Limb (tissue), 2 donors: Measurements from ENCODE around the gene PDGFRA.
A peak's percentile ranks its signal among the peaks of the same experiment; 100 is the strongest.
"Not testable (repeated sequence)": the region's sequence is repeated elsewhere in the genome, so short reads cannot be mapped to it uniquely, and the experiment has no call there.

Experiments
- DNase-seq, 2 donors: peaks; one replicate each; pipeline ENCODE4 v3.0.0-alpha.2; 2016; ENCODE audit errors: extremely low spot score in 2 of 2

The PDGFRA gene

GRCh38 chr4:54318904-54319303 is 89.8 kb downstream of the PDGFRA start:
- peak in 1 of 2 donors; percentile 58 for DNase-seq

GRCh38 chr4:54320826-54321685 is 92.0 kb downstream of the PDGFRA start:
- no peak for DNase-seq

GRCh38 chr4:54322818-54323417 is 93.8 kb downstream of the PDGFRA start:
- peak; percentile 59 to 79 for DNase-seq

DNA sequence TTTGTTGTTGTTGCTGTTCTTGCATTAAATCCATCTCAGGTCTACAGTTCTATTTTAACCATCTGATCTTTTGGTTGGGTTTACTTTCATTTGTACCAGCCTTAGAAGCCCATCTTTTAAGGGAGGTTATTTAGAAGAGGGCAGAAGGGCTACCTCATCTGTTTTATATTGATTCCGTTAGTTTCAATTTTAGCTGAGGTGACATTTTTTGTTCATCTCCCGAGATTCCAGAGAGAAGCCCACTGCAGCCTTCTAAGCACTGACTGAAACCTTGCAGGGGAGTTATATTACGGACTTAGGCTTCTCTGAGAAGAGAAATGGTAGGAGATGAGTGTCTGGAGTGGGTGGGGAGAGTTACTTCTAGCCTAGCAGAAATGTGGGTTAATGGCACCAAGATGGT is 101.8 kb downstream of the PDGFRA start:
- DNase-seq: no peak

DNA sequence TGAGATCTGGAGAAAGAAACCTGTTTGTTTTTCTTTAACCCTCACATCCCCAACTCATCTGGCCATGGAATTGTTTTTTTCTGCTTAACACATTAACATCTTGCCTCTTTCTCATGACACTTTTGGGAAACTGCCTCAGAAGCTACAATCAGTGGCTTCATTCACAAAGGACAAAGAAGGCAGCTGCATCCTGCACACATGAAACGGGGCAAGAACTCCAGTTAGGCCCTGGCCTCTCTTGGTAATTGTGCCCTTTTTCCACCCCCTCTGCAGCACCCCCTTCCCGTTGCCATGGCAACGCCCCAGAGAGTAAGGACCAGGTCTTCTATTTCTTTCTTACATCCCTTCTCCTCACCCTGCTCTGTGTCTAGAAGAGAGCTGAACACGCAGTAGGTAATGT is 103.4 kb downstream of the PDGFRA start:
- DNase-seq: no peak

DNA sequence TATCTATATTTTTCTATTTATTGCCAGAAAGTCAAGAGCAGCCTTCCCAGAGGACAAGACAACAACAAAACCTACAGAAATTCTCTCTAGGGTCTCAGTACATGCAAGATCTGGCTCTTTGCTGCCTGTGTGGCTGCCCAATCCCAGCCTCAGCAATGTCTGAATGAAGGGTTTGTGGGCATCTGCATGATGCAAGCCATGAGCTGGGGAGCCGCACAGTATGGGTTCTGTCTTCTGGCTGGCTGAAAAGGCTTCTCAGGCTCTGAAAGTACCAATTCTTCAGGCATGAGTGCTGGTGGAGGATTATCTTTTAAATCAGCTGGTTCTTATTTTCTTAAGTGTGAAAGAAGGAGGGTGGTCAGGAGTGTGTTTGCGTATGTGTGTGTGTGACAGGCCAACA is 104.6 kb downstream of the PDGFRA start:
- DNase-seq: no peak

- DNase-seq: not testable (repeated sequence)
These were observed 105.7 kb downstream of the PDGFRA start for GRCh38 chr4:54334769-54335168.

- no peak for DNase-seq
These were observed 107.9 kb downstream of the PDGFRA start for GRCh38 chr4:54337009-54337408.

- not testable (repeated sequence) for DNase-seq
These were observed 113.0 kb downstream of the PDGFRA start for GRCh38 chr4:54342067-54342466.
